AG04449 (cell line): ENCODE results near the gene OASL.

Experiments
- CTCF ChIA-PET: fragments of 350-600 bp; formaldehyde crosslinking; extraction: SDS; loops from one replicate; lab custom pipeline; 2021; ENCODE audit warnings: antibody characterized with exemption; lab: Yijun Ruan, JAX
- POLR2A ChIA-PET: fragments of 400-600, 350-600 bp; formaldehyde crosslinking; extraction: SDS; loops from one replicate; lab custom pipeline; 2020; ENCODE audit warnings: antibody characterized with exemption, inconsistent platforms; lab: Yijun Ruan, JAX
- DNase-seq: peaks from one replicate; pipeline ENCODE4 v3.0.0-alpha.2; 2010; ENCODE audit warnings: low read depth, low spot score
- H3K4me3 ChIP-seq: 2 replicates; pipeline ENCODE4 v1.5.1; 2011; ENCODE audit warnings: low read depth, mild to moderate bottlenecking, control low read depth, low read length
- CTCF ChIP-seq: IDR thresholded peaks from one replicate; pipeline ENCODE4 v1.5.1; 2011; ENCODE audit warnings: mild to moderate bottlenecking, moderate library complexity, low read length, control low read depth, inconsistent platforms; ENCODE audit not compliant: insufficient read depth; ENCODE audit errors: missing control alignments

The OASL gene

DNA sequence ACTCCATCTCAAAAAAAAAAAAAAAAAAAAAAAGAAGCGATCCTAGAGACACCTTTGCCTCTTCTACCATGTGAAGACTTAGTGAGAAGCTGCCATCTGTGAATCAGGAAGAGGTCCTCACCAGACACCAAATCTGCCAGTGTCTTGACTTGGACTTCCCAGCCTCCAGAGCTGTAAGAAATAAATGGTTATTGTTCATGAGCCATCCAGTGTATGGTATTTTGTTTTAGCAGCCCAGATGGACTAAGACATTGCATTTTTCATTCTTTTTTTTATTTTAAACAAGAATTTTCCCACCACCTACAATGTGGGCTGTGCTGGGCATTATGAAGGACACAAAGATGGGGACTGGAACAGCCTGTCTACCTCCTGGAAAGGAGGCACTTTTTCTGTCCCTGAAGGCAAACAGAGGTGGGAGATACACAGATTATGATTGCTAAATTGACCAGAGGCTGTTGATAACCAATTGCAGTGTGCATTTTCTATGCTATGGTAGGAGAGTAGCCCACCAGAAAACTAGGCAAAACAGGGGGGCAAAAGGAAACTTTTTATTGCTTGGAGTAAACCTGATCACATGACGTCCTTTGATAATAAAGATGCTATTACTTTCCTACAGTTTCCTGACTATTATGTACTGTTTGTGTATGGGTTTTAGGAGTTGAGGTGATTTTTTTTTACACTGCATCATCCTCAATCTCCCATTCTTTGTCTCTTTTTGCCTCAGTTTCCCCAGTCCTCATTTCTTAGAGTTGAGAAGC, 20.0 kb downstream of the OASL start:
- POLR2A ChIA-PET: no interaction called here
- TF ChIP-seq CTCF: no peak
- DNase-seq: no peak
- H3K4me3 ChIP-seq: no peak overlapping the region
- CTCF ChIA-PET: interaction anchor here (1.2 kb wide), 1 partner anchor 41 kb away, joined by 3 read pairs; no protein-coding TSS in a partner anchor

DNA sequence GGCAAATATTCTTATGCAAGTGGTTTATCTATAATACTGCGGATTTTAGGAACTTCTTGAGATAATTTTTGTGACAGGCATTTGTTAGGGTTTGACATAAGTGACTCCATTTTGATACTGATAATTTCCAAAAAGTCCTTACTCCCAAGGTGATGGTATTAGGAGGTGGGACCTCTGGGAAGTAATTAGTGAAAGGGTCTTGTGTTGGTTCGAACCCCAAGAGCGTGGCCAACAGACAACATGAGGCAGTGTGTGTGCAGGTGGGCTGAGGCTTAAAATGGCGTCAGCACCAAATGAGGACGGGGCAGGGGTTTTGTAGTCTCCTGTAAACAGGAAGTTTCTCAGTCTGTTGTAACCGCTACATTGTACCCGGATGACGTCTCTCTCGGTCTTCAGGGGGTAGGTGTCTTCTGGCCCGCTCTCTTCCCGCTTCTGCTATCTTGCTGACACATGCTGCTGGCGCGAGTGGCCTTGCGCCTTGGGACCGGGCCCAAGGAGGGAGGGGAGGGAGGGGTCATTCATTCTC, 21.0 kb downstream of the OASL start:
- POLR2A ChIA-PET: no interaction called here
- TF ChIP-seq CTCF: no peak
- no peak for DNase-seq
- CTCF ChIA-PET: interaction anchor here (0.6 to 1.4 kb wide), 2 partner anchors 11 to 16 kb away, joined by 3 read pairs; no protein-coding TSS in a partner anchor
- H3K4me3 ChIP-seq: no peak overlapping the region

DNA sequence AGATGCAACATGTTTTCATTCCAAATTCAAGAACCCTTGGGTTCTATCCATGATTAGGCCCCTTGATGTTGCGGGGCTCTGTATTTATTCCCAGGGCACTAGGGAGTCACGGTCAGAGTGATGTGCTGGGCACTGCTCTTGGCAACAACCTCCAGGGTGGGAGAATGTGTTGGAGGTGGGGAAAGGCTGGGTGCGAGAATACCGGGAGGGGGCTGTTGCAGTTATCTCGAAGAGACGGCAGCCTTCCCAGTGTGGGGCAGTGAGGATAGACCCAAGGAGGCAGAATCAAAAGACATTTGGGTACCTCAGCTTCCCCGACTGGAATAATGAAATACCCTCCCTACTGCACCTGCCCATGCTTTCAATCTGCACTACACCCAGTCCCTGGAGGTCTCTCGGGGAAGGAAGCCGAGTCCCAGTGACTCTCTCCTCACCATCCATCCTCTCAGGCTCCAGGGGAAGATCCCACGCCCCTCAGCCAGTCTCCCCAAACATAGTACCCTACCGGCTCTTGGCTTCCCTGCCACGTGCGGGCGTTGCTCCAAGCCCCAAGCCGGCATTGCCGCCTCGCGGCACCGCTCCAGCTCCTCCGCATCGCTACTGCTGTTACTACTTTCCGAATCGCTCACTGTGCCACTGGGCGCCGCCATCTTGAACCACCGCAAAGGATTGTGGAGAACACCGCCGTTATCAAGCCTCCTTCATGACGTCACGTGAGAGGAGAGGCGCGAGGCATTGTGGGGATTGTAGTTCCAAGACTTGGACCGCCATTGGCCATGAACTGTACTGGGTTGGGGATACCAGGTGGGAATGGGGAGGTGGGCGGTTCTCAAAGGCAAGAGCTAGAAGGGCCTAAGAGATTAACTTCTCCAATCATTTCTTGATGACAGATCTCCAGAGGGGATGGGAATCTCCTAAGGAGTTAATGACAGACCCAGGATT, 22.9 kb downstream of the OASL start, which contains the start of gene C12orf43:
TSS of gene C12orf43 (minus strand) at position 663 of the 942 bp plus-strand sequence. CDS start at position 650, 13 bp downstream.
- ChIA-PET CTCF (interaction anchor here (0.8 to 1.4 kb wide), 3 partner anchors 11 to 433 kb away, joined by 3 to 6 read pairs (median 4); no protein-coding TSS in a partner anchor), POLR2A (interaction anchor here (0.7 kb wide), 1 partner anchor 146 kb away, joined by 3 read pairs; no protein-coding TSS in a partner anchor)
- H3K4me3 ChIP-seq: peak within 1 kb of the TSS; percentile 98
- no peak for TF ChIP-seq CTCF
- peak; percentile 26 for DNase-seq

DNA sequence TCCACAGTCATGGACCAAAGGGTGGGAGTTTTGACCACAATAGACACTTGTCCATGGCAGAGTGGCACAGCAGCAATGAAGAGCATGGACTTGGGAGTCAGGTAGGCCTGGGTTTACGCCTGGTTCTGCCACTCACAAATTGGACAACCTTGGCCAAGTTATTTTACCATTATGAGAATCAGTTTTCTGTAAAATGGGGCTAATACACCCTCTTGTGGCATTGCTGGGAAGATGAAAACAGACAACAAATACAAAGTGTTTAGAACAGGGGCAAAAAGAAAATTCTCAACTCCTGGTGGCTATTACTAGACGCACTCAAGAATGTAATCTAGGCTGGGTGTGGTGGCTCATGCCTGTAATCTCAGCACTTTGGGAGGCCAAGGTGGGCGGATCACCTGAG, 25.3 kb downstream of the OASL start:
- POLR2A ChIA-PET: no interaction called here
- H3K4me3 ChIP-seq: no peak overlapping the region
- no peak for TF ChIP-seq CTCF
- CTCF ChIA-PET: interaction anchor here (1.2 to 1.5 kb wide), 3 partner anchors 8 to 365 kb away, joined by 3 to 5 read pairs (median 3); no protein-coding TSS in a partner anchor
- DNase-seq: no peak

DNA sequence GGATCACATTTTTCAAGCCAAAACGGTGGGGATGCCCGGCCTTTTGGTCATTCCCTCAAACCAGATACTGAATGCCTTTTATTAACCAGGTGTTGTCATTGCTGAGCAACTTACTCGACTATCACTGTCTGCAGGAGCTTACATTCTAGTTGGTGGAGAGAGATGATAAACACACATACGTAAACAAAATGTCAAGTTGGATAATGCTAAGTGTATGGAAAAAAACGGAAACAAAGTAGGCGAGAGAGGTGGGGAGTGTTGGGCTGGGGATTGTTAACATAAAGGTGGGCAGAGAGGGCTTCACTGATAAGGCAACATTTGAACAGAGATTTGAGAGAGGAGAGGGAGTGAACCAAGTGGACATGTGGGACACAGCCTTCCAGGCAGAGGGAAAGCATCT, 27.2 kb downstream of the OASL start:
- no peak overlapping the region for H3K4me3 ChIP-seq
- TF ChIP-seq CTCF: no peak
- DNase-seq: no peak
- CTCF ChIA-PET: interaction anchor here (1.5 to 4.3 kb wide), 2 partner anchors 49 to 364 kb away, joined by 4 to 19 read pairs; no protein-coding TSS in a partner anchor
- POLR2A ChIA-PET: no interaction called here
